ENCODE results near the gene DNAJB14.

The DNAJB14 gene

GRCh38 chr4:99868126-99868596, 78.3 kb downstream of the DNAJB14 start:
- DNase-seq (ENCODE audit: low read depth in 2 of 2), result peak in 1 of 2 donors; percentile 28

- DNase-seq (ENCODE audit: low read depth in 2 of 2), result no peak
Observed at GRCh38 chr4:99863804-99864203, 82.6 kb downstream of the DNAJB14 start.

GRCh38 chr4:99861120-99861905, 85.1 kb downstream of the DNAJB14 start:
- DNase-seq (ENCODE audit: low read depth in 2 of 2), result peak in 1 of 2 donors; percentile 15

- no peak for DNase-seq (ENCODE audit: low read depth in 2 of 2)
Observed at GRCh38 chr4:99860521-99860920, 85.9 kb downstream of the DNAJB14 start.

GRCh38 chr4:99859618-99860017, 86.8 kb downstream of the DNAJB14 start:
- DNase-seq (ENCODE audit: low read depth in 2 of 2), result no peak

GRCh38 chr4:99857307-99857706, 89.1 kb downstream of the DNAJB14 start:
- DNase-seq (ENCODE audit: low read depth in 2 of 2), result no peak

GRCh38 chr4:99856166-99856565, 90.3 kb downstream of the DNAJB14 start:
- no peak for DNase-seq (ENCODE audit: low read depth in 2 of 2)

GRCh38 chr4:99855678-99856077, 90.7 kb downstream of the DNAJB14 start:
- DNase-seq (ENCODE audit: low read depth in 2 of 2), result no peak

GRCh38 chr4:99853999-99854398, 92.4 kb downstream of the DNAJB14 start:
- no peak for DNase-seq (ENCODE audit: low read depth in 2 of 2)

GRCh38 chr4:99853190-99853589, 93.2 kb downstream of the DNAJB14 start:
- DNase-seq (ENCODE audit: low read depth in 2 of 2), result no peak

- no peak for DNase-seq (ENCODE audit: low read depth in 2 of 2)
Observed at GRCh38 chr4:99852199-99852749, 94.1 kb downstream of the DNAJB14 start.

- no peak for DNase-seq (ENCODE audit: low read depth in 2 of 2)
Observed at GRCh38 chr4:99848591-99849001, 97.8 kb downstream of the DNAJB14 start.

- no peak for DNase-seq (ENCODE audit: low read depth in 2 of 2)
Observed at GRCh38 chr4:99847362-99847976, 98.9 kb downstream of the DNAJB14 start.

GRCh38 chr4:99846891-99847290, 99.5 kb downstream of the DNAJB14 start:
- no peak for DNase-seq (ENCODE audit: low read depth in 2 of 2)
